PC-3 (cell line): Measurements from ENCODE around the gene PLVAP. TPM values are rescaled to one million over a fixed set of nuclear protein-coding genes. Genes with fewer than 3 reads are reported as not detected.

Source experiments
- ATAC-seq: fragments of 200-7000 bp; cut with Tn5 transposase; 2 replicates; pipeline ENCODE4 v1.9.1; 2020; ENCODE audit warnings: mild to moderate bottlenecking, moderate library complexity
- BruUV-seq: library from RNA; stranded (reverse); fragments of 400-500 nt; replicated peaks from 2 replicates; lab custom pipeline; 2021; lab: Mats Ljungman, UMichigan
- CTCF ChIA-PET: fragments of 300-600 bp; sonication (Branson Sonifier 250); formaldehyde crosslinking; loops from one replicate; lab custom pipeline; 2022; ENCODE audit warnings: antibody characterized with exemption; lab: Charles Lee
- POLR2A ChIA-PET: fragments of 300-600 bp; sonication (Branson Sonifier 250); formaldehyde crosslinking; loops from one replicate; lab custom pipeline; 2022; ENCODE audit warnings: antibody characterized with exemption; ENCODE audit not compliant: unreplicated experiment; lab: Charles Lee
- DNase-seq: peaks from one replicate; pipeline ENCODE4 v3.0.0-alpha.2; 2015
- H2AFZ ChIP-seq: fragments of 300-600 bp; sonication (generic); 2 replicates; pipeline ENCODE4 v1.6.0; 2016; ENCODE audit warnings: antibody characterized with exemption, low read length
- H3F3A ChIP-seq: fragments of 300-600 bp; sonication (generic); one replicate; pipeline ENCODE4 v1.6.0; 2017; ENCODE audit warnings: antibody characterized with exemption, low read length, control low read depth, mild to moderate bottlenecking; ENCODE audit not compliant: unreplicated experiment
- H3K27ac ChIP-seq: fragments of 300-600 bp; sonication (generic); 2 replicates; pipeline ENCODE4 v1.5.1; 2016; ENCODE audit warnings: mild to moderate bottlenecking, low read length
- H3K27me3 ChIP-seq: fragments of 300-600 bp; sonication (generic); 2 replicates; pipeline ENCODE4 v1.6.1; 2016; ENCODE audit warnings: low read length, mixed read lengths
- H3K36me3 ChIP-seq: fragments of 300-600 bp; sonication (generic); 2 replicates; pipeline ENCODE4 v1.6.1; 2016; ENCODE audit warnings: low read depth, mixed run types, low read length, mixed read lengths
- H3K4me1 ChIP-seq: fragments of 300-600 bp; sonication (generic); 2 replicates; pipeline ENCODE4 v1.5.1; 2016; ENCODE audit warnings: low read length; ENCODE audit not compliant: insufficient read depth
- H3K4me2 ChIP-seq: fragments of 300-600 bp; sonication (generic); 2 replicates; pipeline ENCODE4 v1.6.0; 2016; ENCODE audit warnings: low read length
- H3K4me3 ChIP-seq: fragments of 300-600 bp; sonication (generic); 2 replicates; pipeline ENCODE4 v1.5.1; 2016; ENCODE audit warnings: mild to moderate bottlenecking, low read length, mixed read lengths
- H3K79me2 ChIP-seq: fragments of 300-600 bp; sonication (generic); 2 replicates; pipeline ENCODE4 v1.6.1; 2017; ENCODE audit warnings: low read length, mixed read lengths
- H3K9ac ChIP-seq: fragments of 300-600 bp; sonication (generic); 2 replicates; pipeline ENCODE4 v1.6.0; 2016; ENCODE audit warnings: mild to moderate bottlenecking, low read length
- H3K9me2 ChIP-seq: fragments of 300-600 bp; sonication (generic); replicated peaks from 2 replicates; pipeline ENCODE4 v1.6.1; 2016; ENCODE audit warnings: mixed run types, low read length, mixed read lengths
- H3K9me3 ChIP-seq: fragments of 300-600 bp; sonication (generic); 2 replicates; pipeline ENCODE4 v1.6.1; 2016; ENCODE audit warnings: low read length, mixed read lengths
- H4K20me1 ChIP-seq: fragments of 300-600 bp; sonication (generic); 2 replicates; pipeline ENCODE4 v1.6.1; 2016; ENCODE audit warnings: low read length, mixed read lengths
- CTCF ChIP-seq: fragments of 300-600 bp; sonication (generic); conservative IDR thresholded peaks from 2 replicates; pipeline ENCODE4 v1.5.1; 2017; ENCODE audit warnings: antibody characterized with exemption, low read depth, mild to moderate bottlenecking, low read length
- EZH2 ChIP-seq: fragments of 300-600 bp; sonication (generic); IDR thresholded peaks from one replicate; pipeline ENCODE4 v1.6.1; 2017; ENCODE audit warnings: antibody characterized with exemption, mild to moderate bottlenecking, low read length; ENCODE audit not compliant: unreplicated experiment
- EZH2phosphoT487 ChIP-seq: fragments of 300-600 bp; sonication (generic); IDR thresholded peaks from 2 replicates; pipeline ENCODE4 v1.6.1; 2018; ENCODE audit warnings: mild to moderate bottlenecking, antibody characterized with exemption, low read length, borderline replicate concordance
- intact Hi-C: fragments of 100-400 bp; cut with micrococcal nuclease; formaldehyde crosslinking; loops from 2 replicates; pipeline ENCODE4 v1.9.0; 2023
- total RNA-seq: library from RNA; depleted of rRNA; stranded (reverse); fragments of >200 nt; gene quantifications from 2 replicates; pipeline ENCODE4 v1.2.3, GENCODE V29; 2014

Gene PLVAP
- total RNA-seq, 1 experiment from 2014 or later = not detected

GRCh38 chr19:17307876-17308377, 69.2 kb downstream of the PLVAP start:
- ChIA-PET CTCF (no interaction called here), POLR2A (no interaction called here)
- H3K27me3 ChIP-seq = no peaks in the 10 kb centered on the region
- DNase-seq = no peak
- no peak overlapping the region for H3K27ac ChIP-seq
- ATAC-seq = no peak
- intact Hi-C loops = loop anchor here (2.0 kb wide), 1 partner anchor 41 kb away; the partner anchor contains the start of gene BABAM1
- H2AFZ ChIP-seq = no peak overlapping the region
- no peaks in the 10 kb centered on the region for H4K20me1 ChIP-seq
- H3K9me3 ChIP-seq = no peaks in the 10 kb centered on the region
- TF ChIP-seq EZH2 (no peak), EZH2phosphoT487 (no peak), CTCF (no peak)
- no peak overlapping the region for H3K4me2 ChIP-seq
- no peaks in the 10 kb centered on the region for H3K9me2 ChIP-seq
- BruUV-seq = no TSS peak
- no peaks in the 10 kb centered on the region; the same call in 1 of the 2 replicates for H3K36me3 ChIP-seq
- H3K4me3 ChIP-seq = no peak overlapping the region
- no peaks in the 10 kb centered on the region for H3F3A ChIP-seq
- no peak overlapping the region for H3K9ac ChIP-seq
- H3K79me2 ChIP-seq = peaks cover 59% of the 10 kb centered on the region
- peaks cover 39% of the 10 kb centered on the region for H3K4me1 ChIP-seq

- H3F3A ChIP-seq = no peaks in the 10 kb centered on the region
- DNase-seq = peak; percentile 33
- TF ChIP-seq EZH2 (no peak), CTCF (no peak), EZH2phosphoT487 (no peak)
- peak overlapping the region; percentile 95 for H3K4me2 ChIP-seq
- H3K27ac ChIP-seq = peak overlapping the region; percentile 74
- peaks cover 57% of the 10 kb centered on the region for H3K79me2 ChIP-seq
- peak overlapping the region; percentile 92 for H2AFZ ChIP-seq
- no peaks in the 10 kb centered on the region for H3K36me3 ChIP-seq
- H3K9ac ChIP-seq = peak overlapping the region; percentile 90
- H3K27me3 ChIP-seq = no peaks in the 10 kb centered on the region
- intact Hi-C loops = no loop called here
- POLR2A ChIA-PET = interaction anchor here (0.6 kb wide), 1 partner anchor 11 kb away, joined by 15 read pairs; no protein-coding TSS in a partner anchor
- H4K20me1 ChIP-seq = no peaks in the 10 kb centered on the region
- no TSS peak for BruUV-seq
- no peaks in the 10 kb centered on the region for H3K9me2 ChIP-seq
- no peaks in the 10 kb centered on the region for H3K9me3 ChIP-seq
- ATAC-seq = no peak
- H3K4me1 ChIP-seq = peaks cover 35% of the 10 kb centered on the region
- H3K4me3 ChIP-seq = peak overlapping the region; percentile 89
- CTCF ChIA-PET = no interaction called here
Measured at GRCh38 chr19:17306285-17306714, 70.8 kb downstream of the PLVAP start.
